Gastrocnemius medialis (tissue), 4 donors: ENCODE data around the gene ACP2. TPM values are rescaled to one million over a fixed set of nuclear protein-coding genes. Genes with fewer than 3 reads are reported as not detected.
A peak's percentile ranks its signal among the peaks of the same experiment; 100 is the strongest.

ENCODE experiments used
- ATAC-seq, 2 donors: fragments of 150-250 bp; one replicate each; pipeline ENCODE4 v1.9.1; 2016
- DNase-seq, 2 donors: peaks; one replicate each; pipeline ENCODE4 v3.0.0-alpha.2; 2019
- H3K27ac ChIP-seq, 4 donors: fragments of 200-600 bp; sonication (generic); 1 replicate in 1 of 4; 2 replicates in 3 of 4; pipeline ENCODE4 v1.5.1; 2016 to 2018; ENCODE audit warnings: mild to moderate bottlenecking in 2 of 4, moderate library complexity in 1 of 4
- H3K27me3 ChIP-seq, 3 donors: fragments of 200-600 bp; sonication (generic) in 2 of 3; 1 replicate in 1 of 3; 2 replicates in 2 of 3; pipeline versions ENCODE4 v1.5.1 to v1.6.0; 2016 to 2019; ENCODE audit warnings: mild to moderate bottlenecking in 1 of 3, moderate library complexity in 1 of 3
- H3K36me3 ChIP-seq, 2 donors: fragments of 200-600 bp; sonication (generic) in 1 of 2; one replicate each; pipeline ENCODE4 v1.5.1; 2017 to 2018
- H3K4me1 ChIP-seq, 2 donors: fragments of 200-600 bp; sonication (generic) in 1 of 2; one replicate each; pipeline ENCODE4 v1.5.1; 2016 to 2017; ENCODE audit warnings: mild to moderate bottlenecking in 2 of 2
- H3K4me3 ChIP-seq, 4 donors: fragments of 200-600 bp; sonication (generic) in 3 of 4; 1 replicate in 1 of 4; 2 replicates in 3 of 4; pipeline ENCODE4 v1.5.1; 2016 to 2019; ENCODE audit warnings: mild to moderate bottlenecking in 2 of 4
- H3K9me3 ChIP-seq, 3 donors: fragments of 200-600 bp; sonication (generic) in 2 of 3; 1 replicate in 1 of 3; 2 replicates in 2 of 3; pipeline ENCODE4 v1.5.1; 2016 to 2019
- CTCF ChIP-seq, 5 experiments: fragments of 450-650 bp in 3 of 5; fragments of 200-600 bp in 2 of 5; sonication (generic) in 2 of 5; IDR thresholded peaks in 4 of 5; conservative IDR thresholded peaks in 1 of 5; 1 replicate in 4 of 5; 2 replicates in 1 of 5; pipeline ENCODE4 v1.5.1; 2016 to 2019; ENCODE audit warnings: antibody characterized with exemption in 5 of 5, mild to moderate bottlenecking in 3 of 5, moderate library complexity in 3 of 5
- POLR2A ChIP-seq, 2 donors: fragments of 450-650 bp; IDR thresholded peaks; one replicate each; pipeline ENCODE4 v1.6.1; 2017; ENCODE audit warnings: antibody characterized with exemption in 2 of 2, mild to moderate bottlenecking in 2 of 2, moderate library complexity in 2 of 2
- in situ Hi-C, 4 donors: fragments of 200-750 bp; cut with MboI; loops; one replicate each; pipeline versions ENCODE4 v1.15.0 to v1.8.0; 2017; ENCODE audit warnings: low sequenced_read_pairs in 4 of 4
- intact Hi-C: fragments of 100-400 bp; cut with DNase I; formaldehyde crosslinking; loops from one replicate; pipeline ENCODE4 v1.15.1; 2023; ENCODE audit warnings: low total_unique reads
- total RNA-seq, 4 donors: library from RNA; depleted of rRNA; stranded (reverse); fragments of >200 nt; gene quantifications; one replicate each; pipeline versions ENCODE4 v1.1.0 to v1.2.3, GENCODE V29; 2016

ACP2 gene
- total RNA-seq, 4 donors from 2014 or later: 12.4 to 36.2 (median 27.9) TPM

GRCh38 chr11:47256374-47256773 is 7.8 kb upstream of the ACP2 start:
- no peak overlapping the region for H3K4me3 ChIP-seq
- peak overlapping the region; percentile 75 to 81 (median 78) for H3K27ac ChIP-seq
- intact Hi-C loops (no loop called here), in situ Hi-C loops (loop anchor here in 1 of 4 donors (10.0 kb wide), 1 partner anchor 98 kb away; the partner anchor contains the start of gene MYBPC3)
- no peaks in the 10 kb centered on the region for H3K9me3 ChIP-seq
- no peaks in the 10 kb centered on the region for H3K27me3 ChIP-seq
- TF ChIP-seq CTCF (IDR thresholded peaks at IDR 0.05 in 4 of 5, conservative IDR thresholded peaks at IDR 0.05 in 1 of 5) (no peak), POLR2A (IDR thresholded peaks at IDR 0.05) (no peak)
- peaks cover 54 to 59% of the 10 kb centered on the region in 2 donors for H3K4me1 ChIP-seq
- no peaks in the 10 kb centered on the region for H3K36me3 ChIP-seq
- DNase-seq (no peak), ATAC-seq (no peak)

GRCh38 chr11:47254386-47254785 is 5.8 kb upstream of the ACP2 start:
- in situ Hi-C loops: loop anchor here in 2 of 4 donors (5.0 to 10.0 kb wide), 2 partner anchors 72 to 100 kb away; partner anchors contain the start of gene MYBPC3 (in 1 of the 2)
- Histone ChIP-seq H3K27ac (peak overlapping the region; percentile 75 to 81 (median 78)), H3K4me1 (peaks cover 56% of the 10 kb centered on the region in 2 donors), H3K9me3 (no peaks in the 10 kb centered on the region), H3K4me3 (peak overlapping the region in 1 of 4 donors; percentile 1), H3K27me3 (no peaks in the 10 kb centered on the region), H3K36me3 (no peaks in the 10 kb centered on the region)
- peak in 1 of 2 donors; percentile 45 for DNase-seq
- ATAC-seq: peak in 1 of 2 donors; percentile 8
- intact Hi-C loops: no loop called here
- TF ChIP-seq CTCF (IDR thresholded peaks at IDR 0.05 in 4 of 5, conservative IDR thresholded peaks at IDR 0.05 in 1 of 5) (no peak), POLR2A (IDR thresholded peaks at IDR 0.05) (no peak)

- intact Hi-C loops (no loop called here), in situ Hi-C loops (loop anchor here in 2 of 4 donors (5.0 to 10.0 kb wide), 2 partner anchors 71 to 101 kb away; partner anchors contain the start of gene MYBPC3 (in 1 of the 2))
- TF ChIP-seq CTCF (IDR thresholded peaks at IDR 0.05 in 4 of 5, conservative IDR thresholded peaks at IDR 0.05 in 1 of 5) (no peak), POLR2A (IDR thresholded peaks at IDR 0.05) (no peak)
- Histone ChIP-seq H3K27ac (peak overlapping the region; percentile 75 to 81 (median 78)), H3K27me3 (no peaks in the 10 kb centered on the region), H3K4me1 (peaks cover 52 to 56% of the 10 kb centered on the region in 2 donors), H3K9me3 (no peaks in the 10 kb centered on the region), H3K36me3 (no peaks in the 10 kb centered on the region), H3K4me3 (no peak overlapping the region)
- ATAC-seq (no peak), DNase-seq (no peak)
Measured at GRCh38 chr11:47253660-47254059, 5.0 kb upstream of the ACP2 start.

GRCh38 chr11:47251751-47252150 is 3.1 kb upstream of the ACP2 start:
- TF ChIP-seq POLR2A (IDR thresholded peaks at IDR 0.05): no peak
- no peak for TF ChIP-seq CTCF (IDR thresholded peaks at IDR 0.05 in 4 of 5, conservative IDR thresholded peaks at IDR 0.05 in 1 of 5)
- no peaks in the 10 kb centered on the region for H3K9me3 ChIP-seq
- H3K36me3 ChIP-seq: peaks cover 0 to 3% of the 10 kb centered on the region in 2 donors
- ATAC-seq (no peak), DNase-seq (no peak)
- intact Hi-C loops: no loop called here
- peaks cover 44 to 55% of the 10 kb centered on the region in 2 donors for H3K4me1 ChIP-seq
- in situ Hi-C loops: loop anchor here in 2 of 4 donors (5.0 to 10.0 kb wide), 2 partner anchors 69 to 103 kb away; partner anchors contain the start of gene MYBPC3 (in 1 of the 2)
- H3K27ac ChIP-seq: no peak overlapping the region
- no peaks in the 10 kb centered on the region for H3K27me3 ChIP-seq
- no peak overlapping the region for H3K4me3 ChIP-seq
